ENCODE results near the gene GRHL3.

DNA sequence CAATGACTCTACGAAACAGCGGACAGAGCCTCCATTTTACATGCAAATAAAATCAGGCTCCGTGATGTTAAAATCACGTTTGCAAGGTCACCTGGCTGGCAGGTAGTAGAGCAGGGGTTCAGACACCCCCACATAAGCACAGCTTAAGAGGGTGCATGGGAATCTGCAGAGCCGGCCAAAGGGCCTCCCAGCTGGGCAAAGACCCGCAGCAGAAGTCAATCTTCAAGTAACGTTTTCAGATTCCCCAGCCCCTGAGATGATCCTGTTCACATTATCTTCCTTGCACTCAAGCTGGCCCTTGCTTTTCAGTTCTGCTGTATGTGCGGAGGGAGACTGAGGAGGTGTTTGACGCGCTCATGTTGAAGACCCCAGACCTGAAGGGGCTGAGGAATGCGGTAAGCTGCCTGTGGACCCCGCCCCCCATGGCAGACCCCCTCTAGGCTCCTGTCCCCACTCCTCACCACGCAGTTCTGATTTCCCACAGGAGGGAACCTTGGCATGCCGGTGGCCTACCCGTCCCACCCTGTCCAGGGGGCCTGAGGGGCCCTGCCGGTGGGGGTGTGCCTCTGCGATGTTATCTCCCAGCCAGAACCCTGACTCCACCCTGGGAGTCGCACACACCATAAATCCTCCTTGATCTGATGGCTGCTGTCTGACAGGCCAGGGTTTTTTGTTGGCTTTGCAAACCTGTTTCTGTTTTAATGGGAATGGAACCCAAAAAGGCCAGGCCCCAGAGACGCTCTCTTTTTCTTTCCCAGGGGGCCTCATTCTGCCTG lies 28.2 kb downstream of the GRHL3 start:
- TF ChIP-seq, protein P1, sequence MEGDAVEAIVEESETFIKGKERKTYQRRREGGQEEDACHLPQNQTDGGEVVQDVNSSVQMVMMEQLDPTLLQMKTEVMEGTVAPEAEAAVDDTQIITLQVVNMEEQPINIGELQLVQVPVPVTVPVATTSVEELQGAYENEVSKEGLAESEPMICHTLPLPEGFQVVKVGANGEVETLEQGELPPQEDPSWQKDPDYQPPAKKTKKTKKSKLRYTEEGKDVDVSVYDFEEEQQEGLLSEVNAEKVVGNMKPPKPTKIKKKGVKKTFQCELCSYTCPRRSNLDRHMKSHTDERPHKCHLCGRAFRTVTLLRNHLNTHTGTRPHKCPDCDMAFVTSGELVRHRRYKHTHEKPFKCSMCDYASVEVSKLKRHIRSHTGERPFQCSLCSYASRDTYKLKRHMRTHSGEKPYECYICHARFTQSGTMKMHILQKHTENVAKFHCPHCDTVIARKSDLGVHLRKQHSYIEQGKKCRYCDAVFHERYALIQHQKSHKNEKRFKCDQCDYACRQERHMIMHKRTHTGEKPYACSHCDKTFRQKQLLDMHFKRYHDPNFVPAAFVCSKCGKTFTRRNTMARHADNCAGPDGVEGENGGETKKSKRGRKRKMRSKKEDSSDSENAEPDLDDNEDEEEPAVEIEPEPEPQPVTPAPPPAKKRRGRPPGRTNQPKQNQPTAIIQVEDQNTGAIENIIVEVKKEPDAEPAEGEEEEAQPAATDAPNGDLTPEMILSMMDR (IDR thresholded peaks at IDR 0.05; ENCODE audit: extremely low read depth in 1 of 2, insufficient read depth in 1 of 2, low read depth in 1 of 2, low read length in 2 of 2) = no peak
- TF ChIP-seq FOS (IDR thresholded peaks at IDR 0.05; ENCODE audit: borderline replicate concordance, insufficient read depth, low read length) (no peak), POLR2AphosphoS5 (IDR thresholded peaks at IDR 0.05; ENCODE audit: insufficient read depth, low read depth, low read length) (no peak), POLR2A (IDR thresholded peaks at IDR 0.05; ENCODE audit: low read depth, low read length) (no peak), MYC (IDR thresholded peaks at IDR 0.05; ENCODE audit: low read depth, low read length) (no peak), JUN (IDR thresholded peaks at IDR 0.05; ENCODE audit: borderline replicate concordance, insufficient read depth, insufficient read length, low read depth) (no peak), EZH2 (IDR thresholded peaks at IDR 0.05; ENCODE audit: borderline replicate concordance, low read depth, low read length, severe bottlenecking) (no peak), GATA2 (IDR thresholded peaks at IDR 0.05; ENCODE audit: insufficient read depth, insufficient read length, low read depth, low read length) (no peak)
